Brain microvascular endothelial cell (primary cell): ENCODE results near the gene EXOC4.

ENCODE experiments used
- DNase-seq: peaks from one replicate; pipeline ENCODE4 v3.0.0-alpha.2; 2020
- H3K27ac ChIP-seq: fragments of 250-450 bp; sonication (Bioruptor Pico); 2 replicates; pipeline ENCODE4 v1.5.1; 2020; ENCODE audit warnings: mild to moderate bottlenecking, moderate library complexity
- H3K27me3 ChIP-seq: fragments of 250-450 bp; sonication (Bioruptor Pico); replicated peaks from 2 replicates; pipeline ENCODE4 v1.5.1; 2020; ENCODE audit warnings: mild to moderate bottlenecking
- H3K36me3 ChIP-seq: fragments of 250-450 bp; sonication (Bioruptor Pico); replicated peaks from 2 replicates; pipeline ENCODE4 v1.5.1; 2020; ENCODE audit warnings: mild to moderate bottlenecking
- H3K4me3 ChIP-seq: 2 replicates; pipeline ENCODE4 v1.5.1; 2011; ENCODE audit warnings: low read depth, mild to moderate bottlenecking, control low read depth, low read length, moderate library complexity
- CTCF ChIP-seq: IDR thresholded peaks from 2 replicates; pipeline ENCODE4 v1.5.1; 2011; ENCODE audit warnings: low read depth, mild to moderate bottlenecking, moderate library complexity, low read length, control low read depth, inconsistent platforms; ENCODE audit errors: missing control alignments
- in situ Hi-C: cut with HindIII; loops from 2 replicates; pipeline ENCODE4 v1.10.0; 2017; ENCODE audit warnings: low sequenced_read_pairs, low pct_ligation_motif_present

EXOC4 gene

GRCh38 chr7:133522501-133522900, 269.6 kb downstream of the EXOC4 start:
- Histone ChIP-seq H3K27ac (no peak overlapping the region), H3K27me3 (no peaks in the 10 kb centered on the region), H3K4me3 (no peak overlapping the region), H3K36me3 (no peaks in the 10 kb centered on the region)
- in situ Hi-C loops, result no loop called here
- no peak for DNase-seq
- TF ChIP-seq CTCF, result no peak

GRCh38 chr7:133528796-133529195, 275.9 kb downstream of the EXOC4 start:
- Histone ChIP-seq H3K36me3 (no peaks in the 10 kb centered on the region), H3K27me3 (no peaks in the 10 kb centered on the region), H3K27ac (no peak overlapping the region), H3K4me3 (no peak overlapping the region)
- TF ChIP-seq CTCF, result no peak
- no peak for DNase-seq
- in situ Hi-C loops, result no loop called here

GRCh38 chr7:133529861-133530260, 277.0 kb downstream of the EXOC4 start:
- H3K4me3 ChIP-seq, result no peak overlapping the region
- H3K36me3 ChIP-seq, result no peaks in the 10 kb centered on the region
- no peak overlapping the region for H3K27ac ChIP-seq
- no peak for DNase-seq
- TF ChIP-seq CTCF, result no peak
- in situ Hi-C loops, result no loop called here
- H3K27me3 ChIP-seq, result no peaks in the 10 kb centered on the region

- Histone ChIP-seq H3K36me3 (no peaks in the 10 kb centered on the region), H3K27ac (no peak overlapping the region), H3K27me3 (no peaks in the 10 kb centered on the region), H3K4me3 (no peak overlapping the region)
- in situ Hi-C loops, result no loop called here
- DNase-seq, result peak; percentile 48
- no peak for TF ChIP-seq CTCF
Observed at GRCh38 chr7:133530682-133531081, 277.8 kb downstream of the EXOC4 start.

GRCh38 chr7:133534816-133535215, 281.9 kb downstream of the EXOC4 start:
- H3K4me3 ChIP-seq, result no peak overlapping the region
- H3K27ac ChIP-seq, result no peak overlapping the region
- no peaks in the 10 kb centered on the region for H3K27me3 ChIP-seq
- no peak for TF ChIP-seq CTCF
- in situ Hi-C loops, result no loop called here
- DNase-seq, result no peak
- H3K36me3 ChIP-seq, result no peaks in the 10 kb centered on the region

- H3K27ac ChIP-seq, result no peak overlapping the region
- H3K36me3 ChIP-seq, result no peaks in the 10 kb centered on the region
- TF ChIP-seq CTCF, result no peak
- in situ Hi-C loops, result no loop called here
- DNase-seq, result no peak
- H3K4me3 ChIP-seq, result no peak overlapping the region
- H3K27me3 ChIP-seq, result no peaks in the 10 kb centered on the region
Observed at GRCh38 chr7:133535308-133535707, 282.4 kb downstream of the EXOC4 start.
